Sigmoid colon (tissue), 7 donors: ENCODE measurements around the gene STEAP1. TPM values are rescaled to one million over a fixed set of nuclear protein-coding genes. Genes with fewer than 3 reads are reported as not detected.
A peak's percentile ranks its signal among the peaks of the same experiment; 100 is the strongest.

Experiments used
- DNase-seq: peaks from one replicate; pipeline ENCODE4 v3.0.0-alpha.2; 2019
- H3K27ac ChIP-seq, 4 donors: fragments of 200-600 bp; sonication (generic); one replicate each; pipeline ENCODE4 v1.5.1; 2016 to 2019; ENCODE audit warnings: mild to moderate bottlenecking in 1 of 4
- H3K27me3 ChIP-seq, 3 donors: fragments of 200-600 bp; sonication (generic); one replicate each; pipeline ENCODE4 v1.5.1; 2019; ENCODE audit warnings: mild to moderate bottlenecking in 1 of 3
- H3K36me3 ChIP-seq, 4 donors: fragments of 200-600 bp; sonication (generic); one replicate each; pipeline ENCODE4 v1.5.1; 2016 to 2019
- H3K4me1 ChIP-seq, 4 donors: fragments of 200-600 bp; sonication (generic); one replicate each; pipeline ENCODE4 v1.5.1; 2017 to 2019
- H3K4me3 ChIP-seq, 4 donors: fragments of 200-600 bp; sonication (generic); one replicate each; pipeline ENCODE4 v1.5.1; 2017 to 2019; ENCODE audit warnings: mild to moderate bottlenecking in 2 of 4, moderate library complexity in 1 of 4
- H3K9me3 ChIP-seq, 4 donors: fragments of 200-600 bp in 3 of 4; sonication (generic) in 3 of 4; one replicate each; pipeline versions ENCODE4 v1.5.1 to v1.6.1; 2013 to 2019
- EP300 ChIP-seq, 4 donors: sonication (generic); formaldehyde crosslinking; IDR thresholded peaks; one replicate each; pipeline ENCODE4 v1.6.1; 2017; ENCODE audit warnings: antibody characterized with exemption in 4 of 4
- POLR2A ChIP-seq, 2 donors: fragments of 450-650 bp; IDR thresholded peaks; one replicate each; pipeline ENCODE4 v1.6.1; 2016; ENCODE audit warnings: antibody characterized with exemption in 2 of 2, mild to moderate bottlenecking in 2 of 2, moderate library complexity in 2 of 2
- POLR2AphosphoS5 ChIP-seq, 4 donors: sonication (generic); formaldehyde crosslinking; IDR thresholded peaks; one replicate each; pipeline ENCODE4 v1.6.1; 2017; ENCODE audit warnings: antibody characterized with exemption in 4 of 4
- WGBS, 2 donors: extraction: QIAGEN DNeasy Blood & Tissue Kit; methylation state at CpG; one replicate each; pipeline ENCODE4 v1.1.7; 2013; 5-methylcytosine and 5-hydroxymethylcytosine counted together
- intact Hi-C: fragments of 100-400 bp; cut with DNase I; formaldehyde crosslinking; loops from one replicate; pipeline ENCODE4 v1.15.1; 2023
- polyA plus RNA-seq, 3 donors: library from polyadenylated mRNA; stranded (reverse); fragments of 200-250 nt; gene quantifications; one replicate each; pipeline ENCODE4 v1.2.3, GENCODE V29; 2013
- total RNA-seq, 4 donors: library from RNA; depleted of rRNA; stranded (reverse); fragments of >200 nt; gene quantifications; one replicate each; pipeline ENCODE4 v1.1.0, GENCODE V29; 2016
- TF ChIP-seq, protein P1 (sequence below), 4 experiments: fragments of 450-650 bp in 3 of 4; fragments of 200-600 bp in 1 of 4; IDR thresholded peaks; one replicate each; pipeline ENCODE4 v1.5.1; 2016 to 2019; ENCODE audit warnings: antibody characterized with exemption in 4 of 4, mild to moderate bottlenecking in 3 of 4, moderate library complexity in 2 of 4
- donor health status: healthy with polysubstance abuse.
- donor health status: Bipolar disorder and iron deficiency.
- donor health status: healthy.

Gene STEAP1
- total and polyA plus RNA-seq, 7 donors, result 6.2 to 15.6 (median 14.1) TPM

DNA sequence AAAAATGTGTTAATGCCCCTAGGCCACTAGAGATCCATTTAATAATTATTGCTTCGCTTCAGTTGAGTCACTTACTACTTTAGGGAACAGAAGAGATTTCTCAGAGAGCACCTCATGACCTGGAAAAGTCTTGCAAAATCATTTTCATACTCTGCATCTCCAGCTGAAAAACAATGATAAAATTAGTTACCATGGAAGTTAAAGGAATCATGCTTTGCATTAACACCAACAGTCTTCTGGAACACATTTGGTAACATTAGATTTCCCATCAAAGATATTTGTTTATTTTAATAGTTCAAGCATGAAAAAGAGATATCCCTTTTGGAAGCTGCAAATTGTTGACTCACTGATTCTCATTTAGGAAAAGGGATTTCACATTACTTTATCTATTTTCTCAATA lies 55.5 kb downstream of the STEAP1 start:
- peak overlapping the region in 2 of 4 donors; percentile 87 to 88 for H3K27ac ChIP-seq
- H3K4me1 ChIP-seq, result peaks cover 0 to 16% (median 7%) of the 10 kb centered on the region in 4 donors
- no peaks in the 10 kb centered on the region for H3K9me3 ChIP-seq
- WGBS, 2 donors, result 95% methylated on average over 1 of the region's 1 CpG
- H3K27me3 ChIP-seq, result no peaks in the 10 kb centered on the region
- intact Hi-C loops, result loop anchor here (2.0 to 5.0 kb wide), 3 partner anchors 35 to 138 kb away; partner anchors contain the start of genes CFAP69, GTPBP10 and STEAP1
- TF ChIP-seq POLR2A (IDR thresholded peaks at IDR 0.05) (no peak), POLR2AphosphoS5 (IDR thresholded peaks at IDR 0.05) (peak in 1 of 4 donors; percentile 36), EP300 (IDR thresholded peaks at IDR 0.05) (no peak)
- TF ChIP-seq, protein P1, sequence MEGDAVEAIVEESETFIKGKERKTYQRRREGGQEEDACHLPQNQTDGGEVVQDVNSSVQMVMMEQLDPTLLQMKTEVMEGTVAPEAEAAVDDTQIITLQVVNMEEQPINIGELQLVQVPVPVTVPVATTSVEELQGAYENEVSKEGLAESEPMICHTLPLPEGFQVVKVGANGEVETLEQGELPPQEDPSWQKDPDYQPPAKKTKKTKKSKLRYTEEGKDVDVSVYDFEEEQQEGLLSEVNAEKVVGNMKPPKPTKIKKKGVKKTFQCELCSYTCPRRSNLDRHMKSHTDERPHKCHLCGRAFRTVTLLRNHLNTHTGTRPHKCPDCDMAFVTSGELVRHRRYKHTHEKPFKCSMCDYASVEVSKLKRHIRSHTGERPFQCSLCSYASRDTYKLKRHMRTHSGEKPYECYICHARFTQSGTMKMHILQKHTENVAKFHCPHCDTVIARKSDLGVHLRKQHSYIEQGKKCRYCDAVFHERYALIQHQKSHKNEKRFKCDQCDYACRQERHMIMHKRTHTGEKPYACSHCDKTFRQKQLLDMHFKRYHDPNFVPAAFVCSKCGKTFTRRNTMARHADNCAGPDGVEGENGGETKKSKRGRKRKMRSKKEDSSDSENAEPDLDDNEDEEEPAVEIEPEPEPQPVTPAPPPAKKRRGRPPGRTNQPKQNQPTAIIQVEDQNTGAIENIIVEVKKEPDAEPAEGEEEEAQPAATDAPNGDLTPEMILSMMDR (IDR thresholded peaks at IDR 0.05), result no peak
- no peaks in the 10 kb centered on the region for H3K36me3 ChIP-seq
- no peak overlapping the region for H3K4me3 ChIP-seq
- no peak for DNase-seq

DNA sequence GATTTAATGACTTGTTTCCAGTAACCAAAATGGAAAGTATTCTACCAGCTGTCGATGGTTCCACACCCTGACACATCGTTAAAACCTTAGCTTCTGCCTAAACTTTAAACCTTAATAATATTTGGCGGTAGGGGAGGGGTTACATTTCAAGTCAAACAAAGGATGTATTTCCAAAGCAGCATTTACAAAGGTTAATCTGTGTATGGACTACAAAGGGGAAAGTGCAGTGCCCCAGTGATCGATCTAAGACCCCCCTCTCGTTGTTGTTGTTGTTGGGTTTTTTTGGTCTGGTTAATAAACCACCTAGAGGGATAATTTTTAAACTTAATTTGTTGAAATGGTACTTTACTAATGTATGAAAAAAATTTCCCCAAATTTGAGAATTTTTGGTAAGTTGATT lies 56.2 kb downstream of the STEAP1 start:
- TF ChIP-seq POLR2A (IDR thresholded peaks at IDR 0.05) (no peak), EP300 (IDR thresholded peaks at IDR 0.05) (no peak), POLR2AphosphoS5 (IDR thresholded peaks at IDR 0.05) (no peak)
- TF ChIP-seq, protein P1 (IDR thresholded peaks at IDR 0.05), result no peak
- H3K27ac ChIP-seq, result peak overlapping the region; percentile 80 to 89 (median 88)
- peak overlapping the region in 1 of 4 donors; percentile 74 for H3K4me3 ChIP-seq
- no peak for DNase-seq
- H3K4me1 ChIP-seq, result peaks cover 0 to 16% (median 7%) of the 10 kb centered on the region in 4 donors
- no peaks in the 10 kb centered on the region for H3K27me3 ChIP-seq
- 65 to 83% methylated on average over 5 of the region's 5 CpGs for WGBS, 2 donors
- intact Hi-C loops, result loop anchor here (2.0 to 5.0 kb wide), 3 partner anchors 34 to 137 kb away; partner anchors contain the start of genes CFAP69, GTPBP10 and STEAP1
- H3K9me3 ChIP-seq, result no peaks in the 10 kb centered on the region
- no peaks in the 10 kb centered on the region for H3K36me3 ChIP-seq

DNA sequence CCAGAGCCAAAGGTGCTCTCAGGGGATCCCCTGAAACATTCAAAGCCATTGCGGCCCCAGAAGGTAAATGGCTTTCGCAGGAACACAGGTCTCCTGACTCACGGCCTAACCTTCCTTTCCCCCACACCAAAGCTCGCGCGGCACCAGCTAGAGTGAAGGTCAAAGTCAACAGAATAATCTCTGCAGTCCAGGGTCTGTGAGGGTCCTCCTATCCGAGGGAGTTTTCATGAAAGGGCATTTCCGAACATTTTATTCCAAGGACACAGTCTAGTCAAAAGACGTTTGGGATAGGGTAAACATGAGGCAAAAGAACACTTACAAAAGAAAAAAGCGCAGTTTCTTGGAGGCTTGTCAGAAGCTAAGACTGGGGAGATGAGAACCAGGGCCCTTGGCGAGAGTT lies 56.7 kb downstream of the STEAP1 start:
- no peak for DNase-seq
- H3K4me3 ChIP-seq, result peak overlapping the region; percentile 70 to 76 (median 73)
- intact Hi-C loops, result loop anchor here (2.0 to 5.0 kb wide), 3 partner anchors 34 to 136 kb away; partner anchors contain the start of genes CFAP69, GTPBP10 and STEAP1
- H3K4me1 ChIP-seq, result peaks cover 0 to 16% (median 7%) of the 10 kb centered on the region in 4 donors
- no peaks in the 10 kb centered on the region for H3K27me3 ChIP-seq
- peak overlapping the region; percentile 80 to 89 (median 88) for H3K27ac ChIP-seq
- WGBS, 2 donors, result 20 to 29% methylated on average over 11 of the region's 11 CpGs
- TF ChIP-seq POLR2AphosphoS5 (IDR thresholded peaks at IDR 0.05) (no peak), EP300 (IDR thresholded peaks at IDR 0.05) (no peak), POLR2A (IDR thresholded peaks at IDR 0.05) (no peak)
- TF ChIP-seq, protein P1 (IDR thresholded peaks at IDR 0.05), result no peak
- H3K36me3 ChIP-seq, result no peaks in the 10 kb centered on the region
- no peaks in the 10 kb centered on the region for H3K9me3 ChIP-seq

DNA sequence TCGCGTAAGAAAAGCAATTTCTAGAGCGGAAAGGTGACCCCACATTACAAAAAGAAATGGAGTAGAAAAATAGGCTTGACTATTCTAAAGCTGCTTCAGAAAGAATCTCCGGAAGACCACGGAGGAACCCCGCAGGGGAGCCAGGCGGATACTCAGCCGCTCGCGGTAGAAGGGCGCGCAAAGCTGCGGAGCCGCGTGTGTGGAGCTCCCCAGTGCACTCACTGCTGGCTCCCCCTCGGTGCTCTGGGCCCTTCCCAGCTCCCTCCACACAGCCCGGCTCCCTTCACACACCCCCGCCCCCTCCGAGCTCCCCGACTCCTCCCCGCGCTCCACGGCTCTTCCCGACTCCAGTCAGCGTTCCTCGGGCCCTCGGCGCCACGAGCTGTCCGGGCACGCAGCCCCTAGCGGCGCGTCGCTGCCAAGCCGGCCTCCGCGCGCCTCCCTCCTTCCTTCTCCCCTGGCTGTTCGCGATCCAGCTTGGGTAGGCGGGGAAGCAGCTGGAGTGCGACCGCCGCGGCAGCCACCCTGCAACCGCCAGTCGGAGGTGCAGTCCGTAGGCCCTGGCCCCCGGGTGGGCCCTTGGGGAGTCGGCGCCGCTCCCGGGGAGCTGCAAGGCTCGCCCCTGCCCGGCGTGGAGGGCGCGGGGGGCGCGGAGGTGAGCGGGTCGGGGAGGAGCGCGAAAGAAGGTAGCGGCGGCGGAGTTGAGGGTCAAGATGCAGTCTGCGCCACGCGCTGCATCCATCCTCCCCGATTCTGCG lies 57.3 kb downstream of the STEAP1 start, which contains the start of gene STEAP2:
Gene STEAP2 (plus strand): TSS at position 350 of the 758 bp plus-strand sequence. CDS start 13,343 bp downstream, outside the sequence.
- TF ChIP-seq EP300 (IDR thresholded peaks at IDR 0.05) (no peak), POLR2A (IDR thresholded peaks at IDR 0.05) (peak; percentile 15 to 69), POLR2AphosphoS5 (IDR thresholded peaks at IDR 0.05) (peak; percentile 55 to 78 (median 76))
- TF ChIP-seq, protein P1 (IDR thresholded peaks at IDR 0.05), result peak; percentile 67 to 77 (median 72)
- Histone ChIP-seq H3K4me3 (peak within 1 kb of the TSS; percentile 70 to 76 (median 73)), H3K27me3 (no peaks in the 10 kb centered on the region), H3K36me3 (no peaks in the 10 kb centered on the region), H3K4me1 (peaks cover 0 to 16% (median 7%) of the 10 kb centered on the region in 4 donors), H3K9me3 (no peaks in the 10 kb centered on the region), H3K27ac (peak within 1 kb of the TSS; percentile 80 to 89 (median 88))
- intact Hi-C loops, result loop anchor here (2.0 to 5.0 kb wide), 3 partner anchors 33 to 136 kb away; partner anchors contain the start of genes CFAP69, GTPBP10 and STEAP1
- 1 to 2% methylated on average over 73 of the region's 73 CpGs for WGBS, 2 donors
- DNase-seq, result peak; percentile 98
